DND-41 (cell line): Measurements from ENCODE around the gene IGFBP2.
A peak's percentile ranks its signal among the peaks of the same experiment; 100 is the strongest.

Experiments used
- ATAC-seq: fragments of 200-7000 bp; cut with Tn5 transposase; 3 replicates; pipeline ENCODE4 v1.9.1; 2021; ENCODE audit warnings: low read depth; ENCODE audit not compliant: insufficient read depth
- DNase-seq: peaks from one replicate; pipeline ENCODE4 v3.0.0-alpha.2; 2020
- H2AFZ ChIP-seq: 2 replicates; pipeline ENCODE4 v1.6.0; 2012; ENCODE audit warnings: low read depth, low read length
- H3K27ac ChIP-seq: 2 replicates; pipeline ENCODE4 v1.5.1; 2012; ENCODE audit warnings: low read length, inconsistent platforms
- H3K27me3 ChIP-seq: fragments of 200-600 bp; sonication (generic); 2 replicates; pipeline ENCODE4 v1.6.0; 2012; ENCODE audit warnings: low read length, mild to moderate bottlenecking, inconsistent platforms; ENCODE audit not compliant: insufficient read depth, poor library complexity
- H3K36me3 ChIP-seq: 2 replicates; pipeline ENCODE4 v1.5.1; 2012; ENCODE audit warnings: low read length, inconsistent platforms; ENCODE audit not compliant: insufficient read depth
- H3K4me1 ChIP-seq: 2 replicates; pipeline ENCODE4 v1.5.1; 2012; ENCODE audit warnings: mild to moderate bottlenecking, low read length; ENCODE audit not compliant: insufficient read depth
- H3K4me2 ChIP-seq: 2 replicates; pipeline ENCODE4 v1.6.0; 2012; ENCODE audit warnings: mild to moderate bottlenecking, moderate library complexity, low read length, inconsistent platforms; ENCODE audit not compliant: insufficient read depth
- H3K4me3 ChIP-seq, 2 experiments: fragments of 200-600 bp in 1 of 2; shearing (Covaris generic) in 1 of 2; 2 replicates each; pipeline ENCODE4 v1.5.1; 2012 to 2016; ENCODE audit warnings: inconsistent platforms in 2 of 2, low read length in 2 of 2, mild to moderate bottlenecking in 2 of 2, low read depth in 1 of 2, moderate library complexity in 1 of 2
- H3K79me2 ChIP-seq: 2 replicates; pipeline ENCODE4 v1.6.0; 2012; ENCODE audit warnings: low read length, inconsistent platforms; ENCODE audit not compliant: insufficient read depth
- H3K9ac ChIP-seq: 2 replicates; pipeline ENCODE4 v1.6.0; 2012; ENCODE audit warnings: low read depth, mild to moderate bottlenecking, inconsistent platforms, low read length, moderate library complexity
- H3K9me3 ChIP-seq: 2 replicates; pipeline ENCODE4 v1.5.1; 2012; ENCODE audit warnings: low read length, moderate library complexity, mild to moderate bottlenecking, inconsistent platforms; ENCODE audit not compliant: insufficient read depth, severe bottlenecking
- H4K20me1 ChIP-seq: 2 replicates; pipeline ENCODE4 v1.6.0; 2012; ENCODE audit warnings: low read length; ENCODE audit not compliant: insufficient read depth
- CTCF ChIP-seq: IDR thresholded peaks from 2 replicates; pipeline ENCODE4 v1.5.1; 2012; ENCODE audit warnings: borderline replicate concordance, low read length, moderate library complexity, mild to moderate bottlenecking; ENCODE audit not compliant: poor library complexity, severe bottlenecking; ENCODE audit errors: extremely low read depth
- EZH2 ChIP-seq: IDR thresholded peaks from 3 replicates; pipeline ENCODE4 v1.6.1; 2012; ENCODE audit warnings: borderline replicate concordance, low read depth, mild to moderate bottlenecking, moderate library complexity, low read length, inconsistent platforms; ENCODE audit not compliant: severe bottlenecking

Gene IGFBP2

GRCh38 chr2:216618785-216619184 lies 14.4 kb upstream of the IGFBP2 start:
- no peak for ATAC-seq
- no peak for TF ChIP-seq CTCF
- TF ChIP-seq EZH2, result no peak
- Histone ChIP-seq H4K20me1 (no peaks in the 10 kb centered on the region), H3K9ac (peak overlapping the region; percentile 77), H3K4me1 (peaks cover 84% of the 10 kb centered on the region), H3K27me3 (no peaks in the 10 kb centered on the region), H2AFZ (peak overlapping the region; percentile 44; the same call in 1 of the 2 replicates), H3K79me2 (peaks cover 41% of the 10 kb centered on the region), H3K4me3 (peak overlapping the region; percentile 5 to 56; a peak in 3 of 4 replicates), H3K27ac (peak overlapping the region; percentile 95), H3K9me3 (no peaks in the 10 kb centered on the region), H3K36me3 (no peaks in the 10 kb centered on the region), H3K4me2 (peak overlapping the region; percentile 58)
- DNase-seq, result no peak

DNA sequence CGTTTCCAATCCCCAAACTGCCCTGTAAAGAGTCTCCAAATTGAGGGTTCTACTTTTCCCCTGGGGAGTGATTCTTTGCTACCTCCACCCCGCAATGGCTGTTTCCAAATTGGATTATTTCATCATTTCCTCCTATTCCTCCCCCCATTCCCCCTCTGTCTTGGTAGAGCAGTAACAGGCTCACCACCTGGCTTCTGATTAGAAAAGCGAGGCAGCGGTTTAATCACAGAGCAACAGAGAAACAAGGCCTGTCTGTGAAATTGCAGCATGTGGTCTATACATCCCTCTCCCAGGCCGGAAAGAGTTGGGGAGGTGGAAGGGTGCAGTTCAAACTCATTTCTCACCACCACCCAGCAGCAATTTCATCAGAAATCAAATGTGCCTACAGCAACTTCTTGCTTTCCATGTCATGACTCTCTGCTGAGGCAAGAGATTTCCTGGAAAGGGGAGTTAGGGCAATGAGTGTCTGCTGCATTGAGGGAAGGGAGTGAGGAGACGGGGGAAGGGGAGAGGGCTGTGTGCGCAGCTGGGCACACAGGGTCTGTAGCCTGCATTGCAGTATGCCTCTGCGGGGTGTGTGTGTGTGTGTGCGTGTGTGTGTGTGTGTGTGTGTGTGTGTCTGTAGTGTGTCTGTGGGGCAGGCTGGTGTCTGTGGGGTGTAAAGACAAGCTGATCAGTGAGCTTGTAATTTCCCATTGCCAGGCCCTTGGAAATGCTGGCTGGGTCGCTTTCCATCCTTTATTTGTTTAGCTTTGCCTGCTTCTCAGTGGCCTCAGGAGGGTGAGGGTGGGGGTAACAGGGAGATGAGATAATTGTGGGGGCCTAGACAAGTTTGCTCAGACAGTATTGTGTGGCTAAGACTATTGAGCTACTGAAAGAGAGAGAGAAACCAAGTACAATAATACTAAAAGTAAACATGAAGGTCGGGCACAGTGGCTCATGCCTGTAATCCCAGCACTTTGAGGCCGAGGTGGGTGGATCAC lies 13.5 kb upstream of the IGFBP2 start:
- no peaks in the 10 kb centered on the region for H4K20me1 ChIP-seq
- peaks cover 41% of the 10 kb centered on the region for H3K79me2 ChIP-seq
- TF ChIP-seq EZH2 (no peak), CTCF (peak; percentile 15)
- H3K4me3 ChIP-seq, result peak overlapping the region; percentile 5 to 56; a peak in 3 of 4 replicates
- no peaks in the 10 kb centered on the region for H3K9me3 ChIP-seq
- no peaks in the 10 kb centered on the region for H3K27me3 ChIP-seq
- H3K27ac ChIP-seq, result peak overlapping the region; percentile 95
- peak; percentile 83 for ATAC-seq
- H3K4me2 ChIP-seq, result peak overlapping the region; percentile 58
- DNase-seq, result peak; percentile 95
- 0 out of 2 replicates have a peak overlapping the region, but pooled peaks have one; percentile 4 for H2AFZ ChIP-seq
- peaks cover 90% of the 10 kb centered on the region for H3K4me1 ChIP-seq
- no peaks in the 10 kb centered on the region for H3K36me3 ChIP-seq
- peak overlapping the region; percentile 77 for H3K9ac ChIP-seq

- Histone ChIP-seq H3K27ac (peak overlapping the region; percentile 95), H3K9me3 (no peaks in the 10 kb centered on the region), H3K4me3 (peak overlapping the region in 1 of 2 experiments; percentile 35; a peak in 2 of 4 replicates), H3K9ac (peak overlapping the region; percentile 77), H2AFZ (peak overlapping the region; percentile 31; the same call in 1 of the 2 replicates), H3K79me2 (peaks cover 41% of the 10 kb centered on the region), H3K4me1 (peaks cover 84% of the 10 kb centered on the region), H3K27me3 (no peaks in the 10 kb centered on the region), H4K20me1 (no peaks in the 10 kb centered on the region), H3K36me3 (no peaks in the 10 kb centered on the region), H3K4me2 (peak overlapping the region; percentile 47)
- TF ChIP-seq EZH2 (no peak), CTCF (no peak)
- ATAC-seq (no peak), DNase-seq (peak; percentile 54)
Observed at GRCh38 chr2:216620786-216621185, 12.4 kb upstream of the IGFBP2 start.
